Gastrocnemius medialis (tissue), 4 donors: ENCODE data around the gene TRIM68.

Source experiments
- POLR2A ChIP-seq, 2 donors: fragments of 450-650 bp; IDR thresholded peaks; one replicate each; pipeline ENCODE4 v1.6.1; 2017; ENCODE audit warnings: antibody characterized with exemption in 2 of 2, mild to moderate bottlenecking in 2 of 2, moderate library complexity in 2 of 2
- TF ChIP-seq, protein P1 (sequence below), 5 experiments: fragments of 450-650 bp in 3 of 5; fragments of 200-600 bp in 2 of 5; sonication (generic) in 2 of 5; IDR thresholded peaks in 4 of 5; conservative IDR thresholded peaks in 1 of 5; 1 replicate in 4 of 5; 2 replicates in 1 of 5; pipeline ENCODE4 v1.5.1; 2016 to 2019; ENCODE audit warnings: antibody characterized with exemption in 5 of 5, mild to moderate bottlenecking in 3 of 5, moderate library complexity in 3 of 5

DNA sequence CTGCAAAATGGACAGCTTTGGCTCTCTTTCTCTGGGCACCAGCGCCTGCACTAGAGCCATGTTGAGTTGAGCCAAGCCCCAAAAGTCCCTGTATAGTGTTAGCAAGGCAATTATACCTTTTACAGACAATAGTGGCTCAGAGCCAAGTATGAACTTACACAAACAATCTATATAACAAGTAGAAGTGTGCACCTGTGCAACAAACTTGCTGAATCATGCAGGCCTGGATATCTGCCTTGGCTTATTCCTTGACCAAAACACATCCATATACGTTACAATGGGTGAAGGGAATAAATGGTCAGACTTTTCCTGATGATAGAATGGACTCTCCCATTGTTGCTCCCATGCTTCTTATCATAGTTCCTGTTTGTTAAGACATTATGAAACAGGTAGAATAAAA is 30.3 kb downstream of the TRIM68 start:
- TF ChIP-seq, protein P1, sequence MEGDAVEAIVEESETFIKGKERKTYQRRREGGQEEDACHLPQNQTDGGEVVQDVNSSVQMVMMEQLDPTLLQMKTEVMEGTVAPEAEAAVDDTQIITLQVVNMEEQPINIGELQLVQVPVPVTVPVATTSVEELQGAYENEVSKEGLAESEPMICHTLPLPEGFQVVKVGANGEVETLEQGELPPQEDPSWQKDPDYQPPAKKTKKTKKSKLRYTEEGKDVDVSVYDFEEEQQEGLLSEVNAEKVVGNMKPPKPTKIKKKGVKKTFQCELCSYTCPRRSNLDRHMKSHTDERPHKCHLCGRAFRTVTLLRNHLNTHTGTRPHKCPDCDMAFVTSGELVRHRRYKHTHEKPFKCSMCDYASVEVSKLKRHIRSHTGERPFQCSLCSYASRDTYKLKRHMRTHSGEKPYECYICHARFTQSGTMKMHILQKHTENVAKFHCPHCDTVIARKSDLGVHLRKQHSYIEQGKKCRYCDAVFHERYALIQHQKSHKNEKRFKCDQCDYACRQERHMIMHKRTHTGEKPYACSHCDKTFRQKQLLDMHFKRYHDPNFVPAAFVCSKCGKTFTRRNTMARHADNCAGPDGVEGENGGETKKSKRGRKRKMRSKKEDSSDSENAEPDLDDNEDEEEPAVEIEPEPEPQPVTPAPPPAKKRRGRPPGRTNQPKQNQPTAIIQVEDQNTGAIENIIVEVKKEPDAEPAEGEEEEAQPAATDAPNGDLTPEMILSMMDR (IDR thresholded peaks at IDR 0.05 in 4 of 5, conservative IDR thresholded peaks at IDR 0.05 in 1 of 5), result no peak
- TF ChIP-seq POLR2A (IDR thresholded peaks at IDR 0.05), result no peak
